ENCODE measurements around the gene HS6ST1.

Gene HS6ST1

DNA sequence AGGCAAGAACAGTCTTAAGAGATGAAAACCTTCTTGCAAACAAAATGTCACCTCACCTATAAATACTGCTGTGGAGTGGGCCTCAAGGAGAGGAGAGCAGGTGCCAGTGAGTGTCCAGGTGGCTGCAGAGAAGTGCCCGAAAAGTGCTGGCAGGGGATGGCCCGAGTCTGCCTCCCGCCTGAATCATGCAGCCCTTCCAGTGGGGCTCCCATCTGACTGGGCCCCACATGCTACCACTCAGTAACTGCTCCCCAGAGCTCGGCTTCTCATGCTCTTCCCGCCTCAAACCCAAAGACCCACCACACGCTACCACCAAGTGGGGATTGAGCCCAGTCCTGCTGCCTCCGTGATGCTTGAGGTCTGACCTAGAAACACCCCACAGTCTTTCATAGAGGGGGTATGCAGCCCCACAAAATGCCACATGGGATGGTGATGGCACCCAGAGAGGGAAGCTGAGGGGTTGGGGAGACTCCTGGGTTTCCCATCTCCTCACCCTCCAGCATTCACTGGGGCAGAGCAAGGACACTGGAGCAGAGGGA, 7.4 kb downstream of the HS6ST1 start:
- no peak for DNase-seq (ENCODE audit: low read depth in 2 of 2)

DNA sequence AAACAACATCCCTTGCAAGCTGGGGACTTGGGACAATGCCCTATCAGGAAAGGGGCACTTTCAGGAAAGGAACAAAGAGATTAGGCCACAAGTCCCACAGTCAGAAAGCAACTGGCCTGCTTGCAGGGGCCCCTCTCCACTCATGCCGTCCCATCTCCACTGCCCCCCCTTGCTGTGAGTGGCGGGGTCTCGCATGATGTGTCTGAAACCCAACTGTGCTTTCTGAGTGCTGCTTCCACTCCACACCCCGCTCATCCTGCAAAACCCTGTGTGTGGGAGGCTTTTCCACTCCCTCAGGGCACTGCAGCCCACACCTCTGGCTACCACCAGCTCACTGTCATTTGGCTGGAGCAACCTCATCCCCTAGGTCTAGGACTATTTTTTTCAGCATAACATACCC, 7.9 kb downstream of the HS6ST1 start:
- no peak for DNase-seq (ENCODE audit: low read depth in 2 of 2)

- no peak for DNase-seq (ENCODE audit: low read depth in 2 of 2)
These were observed 8.5 kb downstream of the HS6ST1 start for GRCh38 chr2:128310094-128310716.

GRCh38 chr2:128309280-128310093, 9.2 kb downstream of the HS6ST1 start:
- DNase-seq (ENCODE audit: low read depth in 2 of 2): no peak

DNA sequence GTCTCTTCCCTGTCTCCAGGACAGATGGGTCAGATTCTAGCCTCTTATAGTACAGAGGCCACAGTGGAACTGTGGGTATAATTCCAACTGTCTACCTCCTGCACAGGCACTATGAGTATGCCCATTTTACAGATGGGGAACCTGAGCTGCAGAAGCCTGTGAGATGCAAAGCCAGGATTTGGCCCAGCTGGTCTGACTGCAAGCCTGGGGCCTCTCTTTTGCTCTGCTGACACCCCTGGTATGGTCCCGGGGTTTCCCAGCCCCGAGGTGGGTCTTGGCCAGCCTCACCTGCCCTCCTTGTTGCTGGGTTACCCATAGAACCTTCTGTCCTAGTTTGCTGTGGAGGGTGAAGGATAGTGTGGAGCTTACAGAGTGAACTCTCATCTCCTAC, 9.8 kb downstream of the HS6ST1 start:
- DNase-seq (ENCODE audit: low read depth in 2 of 2): no peak

DNA sequence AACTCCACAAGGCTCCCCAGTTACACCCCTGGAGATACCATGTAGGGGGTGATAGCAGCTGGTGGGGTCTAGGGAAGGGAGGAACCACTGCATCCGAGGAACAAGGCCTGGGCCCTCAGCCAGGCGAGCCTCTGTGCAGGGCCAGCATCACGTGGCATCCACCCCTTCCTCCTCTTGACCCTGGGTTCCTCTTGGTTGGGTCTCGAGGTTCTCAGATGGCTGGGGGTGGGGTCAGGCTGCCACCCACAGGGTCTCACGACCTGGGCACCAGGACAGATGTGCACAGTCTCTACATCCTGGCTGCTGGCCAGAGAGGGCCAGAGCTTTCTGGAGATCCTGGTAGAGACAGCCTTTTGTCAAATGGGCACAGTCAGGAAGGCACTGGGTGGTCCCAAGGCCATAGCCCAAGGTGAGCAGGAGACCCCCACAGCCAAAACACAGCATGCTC, 10.4 kb downstream of the HS6ST1 start:
- no peak for DNase-seq (ENCODE audit: low read depth in 2 of 2)

DNA sequence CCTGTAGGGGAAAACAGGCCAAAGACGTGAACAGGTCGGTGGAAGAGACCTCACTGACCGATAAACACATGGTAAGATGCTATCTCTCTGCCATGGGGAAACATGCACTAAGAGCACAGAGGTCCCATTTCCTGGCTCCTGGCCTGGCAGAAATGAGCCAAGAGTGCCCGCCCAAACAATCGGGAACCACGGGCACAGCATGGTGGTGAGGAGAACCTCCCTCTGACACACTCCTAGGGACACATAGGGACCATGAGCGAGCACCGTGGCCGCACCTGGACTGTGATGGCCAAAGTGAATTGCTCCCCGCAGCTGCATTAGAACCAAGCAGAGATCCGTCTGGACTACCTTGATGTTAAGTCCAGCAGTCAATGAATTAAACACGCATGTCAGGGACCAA, 11.1 kb downstream of the HS6ST1 start:
- DNase-seq (ENCODE audit: low read depth in 2 of 2): no peak

- DNase-seq (ENCODE audit: low read depth in 2 of 2): no peak
These were observed 11.7 kb downstream of the HS6ST1 start for GRCh38 chr2:128306931-128307460.

DNA sequence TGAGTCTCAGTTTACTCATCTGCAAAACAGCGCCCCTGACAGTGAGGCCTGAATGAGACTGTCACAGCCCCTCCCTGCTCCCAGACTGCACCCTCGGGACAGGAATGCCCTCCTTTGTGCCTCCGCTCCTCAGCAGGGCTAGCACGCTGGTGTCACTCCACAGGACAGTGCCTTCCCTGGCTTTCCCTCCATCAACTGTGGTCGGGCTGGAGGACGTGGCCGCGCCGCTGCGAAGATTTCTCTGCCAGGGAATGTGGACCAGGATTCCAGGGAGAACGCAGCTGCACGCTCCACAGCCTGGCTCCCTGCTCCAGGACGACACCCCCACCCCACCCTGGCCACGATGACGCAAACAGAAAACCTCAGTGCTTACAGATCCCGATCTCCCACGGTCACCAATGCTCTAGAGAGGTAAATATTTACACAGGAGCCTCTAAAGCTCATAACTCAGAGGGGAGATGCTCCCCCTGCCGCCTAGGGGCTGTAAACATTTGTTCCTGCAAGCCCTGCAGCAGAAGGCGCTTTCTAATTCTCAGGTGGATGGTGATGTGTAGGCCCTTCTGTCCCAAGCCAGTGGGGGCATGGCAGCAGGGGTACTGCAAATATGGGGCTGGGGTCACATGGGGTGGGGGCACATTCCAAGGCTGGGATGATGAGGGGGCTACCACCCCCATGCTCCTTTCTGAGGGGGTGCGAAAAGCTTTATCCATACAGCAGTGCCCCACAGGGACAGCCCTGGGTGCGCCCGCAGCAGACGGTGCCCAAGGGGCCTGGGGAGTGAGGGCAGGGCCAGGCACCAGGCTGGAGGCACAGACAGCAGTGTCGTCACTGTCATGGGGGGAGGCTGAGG, 12.4 kb downstream of the HS6ST1 start:
- no peak for DNase-seq (ENCODE audit: low read depth in 2 of 2)

DNA sequence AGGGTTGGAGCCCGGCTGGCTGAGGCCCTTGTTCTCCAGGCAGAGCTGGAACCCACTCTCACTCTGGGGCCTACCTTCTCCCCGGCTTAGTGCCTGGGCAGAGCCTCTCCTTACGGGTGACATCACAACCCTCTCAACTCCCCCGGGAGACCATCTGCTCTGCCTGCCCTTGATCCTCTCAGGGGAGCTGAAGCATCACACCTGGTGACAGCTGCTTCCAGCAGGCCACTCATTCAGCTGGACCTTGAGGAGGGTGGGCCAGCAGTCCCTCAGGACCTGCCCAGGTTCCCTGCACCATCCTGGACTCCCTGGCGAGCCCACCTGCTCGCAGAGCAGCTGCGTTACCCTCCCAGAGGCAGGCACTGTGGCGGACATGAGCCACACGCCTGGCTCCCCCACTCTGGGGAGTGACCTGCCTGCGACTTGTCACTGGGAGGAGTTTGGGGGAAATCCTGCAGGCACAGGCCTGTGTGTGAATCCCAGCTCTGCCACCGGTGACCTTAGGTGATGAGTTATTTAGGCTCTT, 13.1 kb downstream of the HS6ST1 start:
- no peak for DNase-seq (ENCODE audit: low read depth in 2 of 2)

DNA sequence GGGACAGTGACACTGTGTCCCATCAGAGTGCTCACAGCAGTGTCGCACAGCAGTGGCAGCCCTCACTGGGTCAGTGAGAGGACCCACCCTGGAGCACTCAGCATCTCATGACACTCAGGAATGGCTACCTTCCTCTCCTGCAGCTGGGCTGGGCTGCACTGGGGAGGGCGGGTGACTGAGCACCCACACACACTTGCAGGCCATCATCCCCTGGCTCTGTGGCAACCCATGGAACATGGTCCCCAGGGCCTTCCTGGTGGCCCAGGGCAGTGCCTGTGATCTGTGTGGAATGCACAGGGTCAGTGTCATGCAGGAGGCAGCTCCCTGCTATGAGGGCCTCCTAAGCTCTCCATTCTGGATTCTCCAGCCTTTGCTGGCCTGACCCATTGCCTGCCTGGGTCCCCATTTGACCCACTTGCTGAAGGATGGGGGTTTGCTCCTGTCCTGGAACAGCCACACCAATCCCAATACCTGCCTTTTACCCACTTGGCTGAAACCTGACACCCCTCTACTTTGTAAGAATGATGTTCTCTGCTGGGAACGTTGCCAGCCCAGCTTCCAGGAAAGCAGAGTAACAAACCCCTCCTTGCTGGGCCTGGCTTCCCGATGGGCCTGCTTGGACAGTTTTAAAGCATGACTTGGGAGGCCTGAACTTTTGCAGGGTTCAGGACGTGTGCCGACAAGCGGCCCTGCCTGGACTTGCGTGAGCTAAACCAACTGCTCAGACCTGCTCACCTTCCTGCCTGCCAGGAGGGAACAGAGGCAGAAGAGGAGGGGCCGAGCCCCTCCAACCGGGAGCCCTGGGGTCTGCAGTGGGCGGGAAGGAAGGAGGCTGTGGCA, 13.7 kb downstream of the HS6ST1 start:
- no peak for DNase-seq (ENCODE audit: low read depth in 2 of 2)

GRCh38 chr2:128304330-128304714, 14.3 kb downstream of the HS6ST1 start:
- no peak for DNase-seq (ENCODE audit: low read depth in 2 of 2)

DNA sequence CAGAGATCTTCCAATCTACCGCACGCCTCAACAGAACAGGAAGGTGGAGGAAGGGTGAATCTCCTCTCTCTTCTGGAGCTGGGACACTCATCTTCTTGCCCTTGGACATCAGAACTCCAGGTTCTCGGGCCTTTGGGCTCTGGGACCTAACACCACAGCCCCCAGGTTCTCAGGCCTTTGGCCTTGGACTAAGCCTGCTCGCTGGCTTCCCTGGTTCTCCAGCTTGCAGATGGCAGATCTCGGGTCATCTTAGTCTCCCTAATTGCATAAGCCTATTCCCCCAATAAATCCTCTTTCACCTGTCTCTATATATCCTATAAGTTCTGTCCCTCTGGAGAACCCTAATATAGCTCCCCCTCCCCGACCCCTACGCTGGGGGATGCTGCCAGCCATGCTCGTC, 14.8 kb downstream of the HS6ST1 start:
- DNase-seq (ENCODE audit: low read depth in 2 of 2): no peak

- no peak for DNase-seq (ENCODE audit: low read depth in 2 of 2)
These were observed 15.4 kb downstream of the HS6ST1 start for GRCh38 chr2:128303095-128303791.

- no peak for DNase-seq (ENCODE audit: low read depth in 2 of 2)
These were observed 16.0 kb downstream of the HS6ST1 start for GRCh38 chr2:128302744-128303067.

DNA sequence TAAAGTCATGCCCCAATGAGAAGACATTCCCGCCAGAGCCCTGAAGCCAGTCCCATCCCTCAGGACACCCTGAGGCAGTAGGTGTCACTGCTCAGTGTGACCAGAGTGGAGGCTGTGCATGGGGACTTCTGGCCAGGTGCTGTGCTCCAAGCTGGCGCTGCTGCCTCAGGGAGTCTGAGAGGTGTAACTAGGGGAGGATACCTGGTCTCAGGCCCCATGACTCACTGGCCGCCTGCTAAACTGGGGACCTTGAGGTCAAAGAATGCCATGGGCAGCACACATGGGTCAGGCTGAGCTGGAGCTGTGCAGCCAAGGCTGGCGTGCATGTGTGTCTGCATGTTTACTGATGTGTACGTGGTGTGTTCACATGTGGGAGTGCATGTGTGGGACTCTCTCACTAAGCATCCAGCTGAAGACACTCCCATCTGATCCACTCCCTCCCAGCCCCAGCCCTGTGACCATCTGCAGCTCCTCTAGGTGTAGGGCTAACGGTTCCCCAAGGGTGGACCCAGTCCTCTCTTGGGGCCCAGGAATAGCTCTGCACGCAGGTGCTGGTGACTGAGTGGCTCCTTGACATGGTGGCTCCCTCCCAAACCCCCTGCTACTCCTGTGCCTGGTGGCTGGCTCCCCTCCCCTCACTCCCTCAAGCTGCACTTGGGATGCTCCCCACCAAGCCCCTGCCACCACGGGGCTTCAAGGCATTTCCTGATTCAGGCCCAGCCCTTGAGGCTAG, 16.5 kb downstream of the HS6ST1 start:
- DNase-seq (ENCODE audit: low read depth in 2 of 2): no peak

DNA sequence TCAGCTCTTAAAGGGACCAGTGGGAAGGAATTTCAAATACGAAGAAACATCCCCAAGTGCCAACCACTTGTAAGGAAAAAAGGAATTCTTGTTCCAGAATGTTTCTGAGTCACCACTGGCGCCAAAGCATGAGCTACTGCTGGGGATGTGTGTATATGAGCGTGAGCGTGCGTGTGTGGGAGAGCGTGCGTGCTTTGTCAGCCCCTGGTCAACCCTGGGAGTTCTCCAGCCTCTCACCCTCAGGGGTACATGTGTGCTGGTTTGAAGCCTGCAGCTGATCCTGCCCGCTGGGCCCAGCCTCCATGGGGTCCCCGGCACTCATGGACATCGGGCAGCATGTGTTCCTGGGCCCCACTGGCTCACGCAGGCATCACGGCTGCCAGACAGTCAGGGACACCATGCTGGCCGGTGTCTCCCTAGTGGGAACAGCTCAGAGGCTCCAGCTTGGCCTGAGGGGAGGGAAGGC, 17.1 kb downstream of the HS6ST1 start:
- DNase-seq (ENCODE audit: low read depth in 2 of 2): no peak

- no peak for DNase-seq (ENCODE audit: low read depth in 2 of 2)
These were observed 17.6 kb downstream of the HS6ST1 start for GRCh38 chr2:128301021-128301420.
